ENCODE data around the gene RPS27. TPM values are rescaled to one million over a fixed set of nuclear protein-coding genes. Genes with fewer than 3 reads are reported as not detected.

The RPS27 gene
- total and polyA plus RNA-seq, 10 of the 15 experiments (the other 5 are each of a cell fraction or from before 2014, with no cell fraction given): 2,708 to 14,234 (median 8,874) TPM

GRCh38 chr1:153967107-153967999 lies 23.2 kb upstream of the RPS27 start, which contains the start of gene CREB3L4 (continued):
- TF ChIP-seq ZNF217 (IDR thresholded peaks at IDR 0.05) (no peak), RFX5 (IDR thresholded peaks at IDR 0.05; ENCODE audit: low read depth, low read length) (peak; percentile 72; the same call in 1 of the 2 replicates), TCF7 (IDR thresholded peaks at IDR 0.05; ENCODE audit: borderline replicate concordance) (no peak), NR2F1 (conservative IDR thresholded peaks at IDR 0.05) (peak; percentile 83), RAD51 (IDR thresholded peaks at IDR 0.05) (peak; percentile 86), SUZ12 (IDR thresholded peaks at IDR 0.05; ENCODE audit: unreplicated experiment) (no peak), JUND (IDR thresholded peaks at IDR 0.05; ENCODE audit: low read depth, low read length) (no peak), ATF3 (IDR thresholded peaks at IDR 0.05; ENCODE audit: borderline replicate concordance, extremely low read depth, low read depth, low read length) (peak; percentile 43; the same call in 1 of the 2 replicates), TCF12 (IDR thresholded peaks at IDR 0.05; ENCODE audit: low read depth, low read length) (peak; percentile 73), NBN (IDR thresholded peaks at IDR 0.05) (peak; percentile 98), CHD2 (IDR thresholded peaks at IDR 0.05; ENCODE audit: borderline replicate concordance, low read depth, low read length) (peak; percentile 92), RCOR1 (conservative IDR thresholded peaks at IDR 0.05; ENCODE audit: low read depth, low read length) (0 out of 2 replicates have a peak, but pooled peaks have one; percentile 40), BCL11A (IDR thresholded peaks at IDR 0.05; ENCODE audit: low read depth, low read length) (no peak), ASH2L (IDR thresholded peaks at IDR 0.05; ENCODE audit: borderline replicate concordance, low read depth) (peak; percentile 69; the same call in 1 of the 2 replicates), BMI1 (IDR thresholded peaks at IDR 0.05; ENCODE audit: borderline replicate concordance) (no peak), TAF1 (IDR thresholded peaks at IDR 0.05; ENCODE audit: borderline replicate concordance, low read depth, low read length) (peak; percentile 63), POU2F2 (IDR thresholded peaks at IDR 0.05; ENCODE audit: borderline replicate concordance, low read depth, low read length) (peak; percentile 21; the same call in 1 of the 3 replicates), IKZF1 (conservative IDR thresholded peaks at IDR 0.05) (peak; percentile 95), BRCA1 (IDR thresholded peaks at IDR 0.05; ENCODE audit: low read depth, low read length) (0 out of 2 replicates have a peak, but pooled peaks have one; percentile 22), IKZF2 (IDR thresholded peaks at IDR 0.05) (peak; percentile 87 to 88), MTA2 (IDR thresholded peaks at IDR 0.05; ENCODE audit: low read depth) (peak; percentile 10), NR2C2 (IDR thresholded peaks at IDR 0.05; ENCODE audit: borderline replicate concordance, control insufficient read depth, insufficient read length, low read depth) (no peak)
- TF ChIP-seq, protein P1, sequence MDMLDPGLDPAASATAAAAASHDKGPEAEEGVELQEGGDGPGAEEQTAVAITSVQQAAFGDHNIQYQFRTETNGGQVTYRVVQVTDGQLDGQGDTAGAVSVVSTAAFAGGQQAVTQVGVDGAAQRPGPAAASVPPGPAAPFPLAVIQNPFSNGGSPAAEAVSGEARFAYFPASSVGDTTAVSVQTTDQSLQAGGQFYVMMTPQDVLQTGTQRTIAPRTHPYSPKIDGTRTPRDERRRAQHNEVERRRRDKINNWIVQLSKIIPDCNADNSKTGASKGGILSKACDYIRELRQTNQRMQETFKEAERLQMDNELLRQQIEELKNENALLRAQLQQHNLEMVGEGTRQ (IDR thresholded peaks at IDR 0.05; ENCODE audit: borderline replicate concordance, low read depth, low read length): peak; percentile 57
- TF ChIP-seq, protein P2, sequence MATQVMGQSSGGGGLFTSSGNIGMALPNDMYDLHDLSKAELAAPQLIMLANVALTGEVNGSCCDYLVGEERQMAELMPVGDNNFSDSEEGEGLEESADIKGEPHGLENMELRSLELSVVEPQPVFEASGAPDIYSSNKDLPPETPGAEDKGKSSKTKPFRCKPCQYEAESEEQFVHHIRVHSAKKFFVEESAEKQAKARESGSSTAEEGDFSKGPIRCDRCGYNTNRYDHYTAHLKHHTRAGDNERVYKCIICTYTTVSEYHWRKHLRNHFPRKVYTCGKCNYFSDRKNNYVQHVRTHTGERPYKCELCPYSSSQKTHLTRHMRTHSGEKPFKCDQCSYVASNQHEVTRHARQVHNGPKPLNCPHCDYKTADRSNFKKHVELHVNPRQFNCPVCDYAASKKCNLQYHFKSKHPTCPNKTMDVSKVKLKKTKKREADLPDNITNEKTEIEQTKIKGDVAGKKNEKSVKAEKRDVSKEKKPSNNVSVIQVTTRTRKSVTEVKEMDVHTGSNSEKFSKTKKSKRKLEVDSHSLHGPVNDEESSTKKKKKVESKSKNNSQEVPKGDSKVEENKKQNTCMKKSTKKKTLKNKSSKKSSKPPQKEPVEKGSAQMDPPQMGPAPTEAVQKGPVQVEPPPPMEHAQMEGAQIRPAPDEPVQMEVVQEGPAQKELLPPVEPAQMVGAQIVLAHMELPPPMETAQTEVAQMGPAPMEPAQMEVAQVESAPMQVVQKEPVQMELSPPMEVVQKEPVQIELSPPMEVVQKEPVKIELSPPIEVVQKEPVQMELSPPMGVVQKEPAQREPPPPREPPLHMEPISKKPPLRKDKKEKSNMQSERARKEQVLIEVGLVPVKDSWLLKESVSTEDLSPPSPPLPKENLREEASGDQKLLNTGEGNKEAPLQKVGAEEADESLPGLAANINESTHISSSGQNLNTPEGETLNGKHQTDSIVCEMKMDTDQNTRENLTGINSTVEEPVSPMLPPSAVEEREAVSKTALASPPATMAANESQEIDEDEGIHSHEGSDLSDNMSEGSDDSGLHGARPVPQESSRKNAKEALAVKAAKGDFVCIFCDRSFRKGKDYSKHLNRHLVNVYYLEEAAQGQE (IDR thresholded peaks at IDR 0.05; ENCODE audit: low read depth, low read length): no peak
- TF ChIP-seq, protein P3, sequence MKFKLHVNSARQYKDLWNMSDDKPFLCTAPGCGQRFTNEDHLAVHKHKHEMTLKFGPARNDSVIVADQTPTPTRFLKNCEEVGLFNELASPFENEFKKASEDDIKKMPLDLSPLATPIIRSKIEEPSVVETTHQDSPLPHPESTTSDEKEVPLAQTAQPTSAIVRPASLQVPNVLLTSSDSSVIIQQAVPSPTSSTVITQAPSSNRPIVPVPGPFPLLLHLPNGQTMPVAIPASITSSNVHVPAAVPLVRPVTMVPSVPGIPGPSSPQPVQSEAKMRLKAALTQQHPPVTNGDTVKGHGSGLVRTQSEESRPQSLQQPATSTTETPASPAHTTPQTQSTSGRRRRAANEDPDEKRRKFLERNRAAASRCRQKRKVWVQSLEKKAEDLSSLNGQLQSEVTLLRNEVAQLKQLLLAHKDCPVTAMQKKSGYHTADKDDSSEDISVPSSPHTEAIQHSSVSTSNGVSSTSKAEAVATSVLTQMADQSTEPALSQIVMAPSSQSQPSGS (IDR thresholded peaks at IDR 0.05; ENCODE audit: low read length): no peak
